ENCODE results near the gene HSPBAP1.

Gene HSPBAP1

GRCh38 chr3:122772827-122773226, 20.8 kb downstream of the HSPBAP1 start:
- no peak for TF ChIP-seq EZH2phosphoT487 (conservative IDR thresholded peaks at IDR 0.05; ENCODE audit: low read length)
- no peak for TF ChIP-seq CTCF (IDR thresholded peaks at IDR 0.05; ENCODE audit: insufficient read depth, low read length, poor library complexity, severe bottlenecking)
- Histone ChIP-seq H3K4me2 (ENCODE audit: low read depth, low read length, poor library complexity, severe bottlenecking) (no peak overlapping the region), H3K4me3 (ENCODE audit: insufficient read depth, low read length, poor library complexity, severe bottlenecking) (no peak overlapping the region), H3K9ac (ENCODE audit: low read length) (no peak overlapping the region), H3K36me3 (ENCODE audit: low read length) (no peaks in the 10 kb centered on the region), H2AFZ (ENCODE audit: low read depth, low read length, severe bottlenecking) (no peak overlapping the region), H3K27me3 (ENCODE audit: low read length) (no peaks in the 10 kb centered on the region), H3K9me3 (ENCODE audit: insufficient read depth, low read length) (no peaks in the 10 kb centered on the region), H3K79me2 (ENCODE audit: insufficient read depth, low read length) (no peaks in the 10 kb centered on the region), H3K9me2 (replicated peaks; ENCODE audit: insufficient read depth, low read length) (no peaks in the 10 kb centered on the region), H3K27ac (ENCODE audit: low read depth, low read length) (no peak overlapping the region), H4K20me1 (ENCODE audit: low read depth, low read length) (no peaks in the 10 kb centered on the region), H3F3A (ENCODE audit: insufficient read depth) (no peaks in the 10 kb centered on the region)

GRCh38 chr3:122770521-122771202, 23.0 kb downstream of the HSPBAP1 start:
- no peak overlapping the region for H3K9ac ChIP-seq (ENCODE audit: low read length)
- H3K27ac ChIP-seq (ENCODE audit: low read depth, low read length) = no peak overlapping the region
- H3K4me2 ChIP-seq (ENCODE audit: low read depth, low read length, poor library complexity, severe bottlenecking) = no peak overlapping the region

GRCh38 chr3:122767540-122768372, 25.9 kb downstream of the HSPBAP1 start:
- H3K27ac ChIP-seq (ENCODE audit: low read depth, low read length) = no peak overlapping the region
- TF ChIP-seq CTCF (IDR thresholded peaks at IDR 0.05; ENCODE audit: insufficient read depth, low read length, poor library complexity, severe bottlenecking) (no peak), EZH2phosphoT487 (conservative IDR thresholded peaks at IDR 0.05; ENCODE audit: low read length) (no peak)
- no peak overlapping the region for H3K4me2 ChIP-seq (ENCODE audit: low read depth, low read length, poor library complexity, severe bottlenecking)
- H2AFZ ChIP-seq (ENCODE audit: low read depth, low read length, severe bottlenecking) = no peak overlapping the region
- H3K4me3 ChIP-seq (ENCODE audit: insufficient read depth, low read length, poor library complexity, severe bottlenecking) = no peak overlapping the region
- no peaks in the 10 kb centered on the region for H3K9me3 ChIP-seq (ENCODE audit: insufficient read depth, low read length)
- no peaks in the 10 kb centered on the region for H3K9me2 ChIP-seq (replicated peaks; ENCODE audit: insufficient read depth, low read length)
- H3F3A ChIP-seq (ENCODE audit: insufficient read depth) = no peaks in the 10 kb centered on the region
- H3K36me3 ChIP-seq (ENCODE audit: low read length) = no peaks in the 10 kb centered on the region
- no peaks in the 10 kb centered on the region for H4K20me1 ChIP-seq (ENCODE audit: low read depth, low read length)
- H3K27me3 ChIP-seq (ENCODE audit: low read length) = no peaks in the 10 kb centered on the region
- H3K9ac ChIP-seq (ENCODE audit: low read length) = no peak overlapping the region
- H3K79me2 ChIP-seq (ENCODE audit: insufficient read depth, low read length) = no peaks in the 10 kb centered on the region

More at GRCh38 chr3:122770521-122771202, 23.0 kb downstream of the HSPBAP1 start:
- Histone ChIP-seq H3K9me2 (replicated peaks; ENCODE audit: insufficient read depth, low read length) (no peaks in the 10 kb centered on the region), H3F3A (ENCODE audit: insufficient read depth) (no peaks in the 10 kb centered on the region), H4K20me1 (ENCODE audit: low read depth, low read length) (no peaks in the 10 kb centered on the region), H3K79me2 (ENCODE audit: insufficient read depth, low read length) (no peaks in the 10 kb centered on the region), H3K27me3 (ENCODE audit: low read length) (no peaks in the 10 kb centered on the region), H3K36me3 (ENCODE audit: low read length) (no peaks in the 10 kb centered on the region), H3K4me3 (ENCODE audit: insufficient read depth, low read length, poor library complexity, severe bottlenecking) (no peak overlapping the region), H2AFZ (ENCODE audit: low read depth, low read length, severe bottlenecking) (no peak overlapping the region), H3K9me3 (ENCODE audit: insufficient read depth, low read length) (no peaks in the 10 kb centered on the region)
- TF ChIP-seq CTCF (IDR thresholded peaks at IDR 0.05; ENCODE audit: insufficient read depth, low read length, poor library complexity, severe bottlenecking) (no peak), EZH2phosphoT487 (conservative IDR thresholded peaks at IDR 0.05; ENCODE audit: low read length) (no peak)
